Thyroid gland (tissue), 4 donors: ENCODE measurements around the gene BAZ2A.
"Not testable (repeated sequence)": the region's sequence is repeated elsewhere in the genome, so short reads cannot be mapped to it uniquely, and the experiment has no call there.

Source experiments
- CTCF ChIP-seq, 6 experiments: fragments of 200-600 bp in 3 of 6; fragments of 450-650 bp in 3 of 6; sonication (generic) in 3 of 6; IDR thresholded peaks; one replicate each; pipeline ENCODE4 v1.5.1; 2016 to 2019; ENCODE audit warnings: antibody characterized with exemption in 6 of 6, mild to moderate bottlenecking in 2 of 6, inconsistent platforms in 1 of 6, moderate library complexity in 1 of 6
- POLR2A ChIP-seq, 2 donors: fragments of 450-650 bp; IDR thresholded peaks; one replicate each; pipeline ENCODE4 v1.6.1; 2017; ENCODE audit warnings: antibody characterized with exemption in 2 of 2, mild to moderate bottlenecking in 2 of 2, moderate library complexity in 1 of 2

- TF ChIP-seq CTCF, POLR2A (IDR thresholded peaks at IDR 0.05): not testable (repeated sequence)
Observed at GRCh38 chr12:56577248-56577647, 52.9 kb downstream of the BAZ2A start.
